ENCODE data around the gene DMD. TPM values are rescaled to one million over a fixed set of nuclear protein-coding genes. Genes with fewer than 3 reads are reported as not detected.

DMD gene
- polyA plus RNA-seq, 1 donor from 2014 or later: 21.6 TPM

GRCh38 chrX:31807165-31807564 is 1404.2 kb downstream of the DMD start:
- H3K9me3 ChIP-seq (ENCODE audit: low read length): no peaks in the 10 kb centered on the region
- no peaks in the 10 kb centered on the region for H3K36me3 ChIP-seq (ENCODE audit: insufficient read depth, low read length)
- H3F3A ChIP-seq (ENCODE audit: insufficient read depth, low read length, poor library complexity, severe bottlenecking): no peaks in the 10 kb centered on the region
- H3K9ac ChIP-seq (ENCODE audit: low read length): no peak overlapping the region
- H2AFZ ChIP-seq (ENCODE audit: low read depth, low read length): no peak overlapping the region
- no peaks in the 10 kb centered on the region for H3K9me2 ChIP-seq (ENCODE audit: insufficient read depth, low read length)
- no peak overlapping the region for H3K27ac ChIP-seq (ENCODE audit: low read length)
- no peak for TF ChIP-seq CTCF (IDR thresholded peaks at IDR 0.05; ENCODE audit: poor library complexity, severe bottlenecking)
- no peak for TF ChIP-seq TAF1 (IDR thresholded peaks at IDR 0.05; ENCODE audit: low read depth)
- H3K27me3 ChIP-seq (ENCODE audit: insufficient read depth, low read depth, low read length): no peaks in the 10 kb centered on the region
- H3K79me2 ChIP-seq (replicated peaks; ENCODE audit: insufficient read depth, low read length): no peaks in the 10 kb centered on the region
- no peak overlapping the region for H3K4me3 ChIP-seq (ENCODE audit: low read length)
- no peaks in the 10 kb centered on the region for H4K20me1 ChIP-seq (ENCODE audit: insufficient read depth)
- H3K4me2 ChIP-seq (ENCODE audit: low read length): no peak overlapping the region

GRCh38 chrX:31805781-31806180 is 1405.6 kb downstream of the DMD start:
- H3K4me3 ChIP-seq (ENCODE audit: low read length): no peak overlapping the region
- no peaks in the 10 kb centered on the region for H4K20me1 ChIP-seq (ENCODE audit: insufficient read depth)
- H3K9me3 ChIP-seq (ENCODE audit: low read length): no peaks in the 10 kb centered on the region
- no peaks in the 10 kb centered on the region for H3K79me2 ChIP-seq (replicated peaks; ENCODE audit: insufficient read depth, low read length)
- H3F3A ChIP-seq (ENCODE audit: insufficient read depth, low read length, poor library complexity, severe bottlenecking): no peaks in the 10 kb centered on the region
- no peaks in the 10 kb centered on the region for H3K36me3 ChIP-seq (ENCODE audit: insufficient read depth, low read length)
- TF ChIP-seq SMC3 (conservative IDR thresholded peaks at IDR 0.05; ENCODE audit: poor library complexity): no peak
- TF ChIP-seq MXI1 (conservative IDR thresholded peaks at IDR 0.05; ENCODE audit: poor library complexity, severe bottlenecking): no peak
- H3K27ac ChIP-seq (ENCODE audit: low read length): no peak overlapping the region
- H3K9ac ChIP-seq (ENCODE audit: low read length): no peak overlapping the region
- H3K4me2 ChIP-seq (ENCODE audit: low read length): no peak overlapping the region
- H3K9me2 ChIP-seq (ENCODE audit: insufficient read depth, low read length): no peaks in the 10 kb centered on the region
- H3K27me3 ChIP-seq (ENCODE audit: insufficient read depth, low read depth, low read length): no peaks in the 10 kb centered on the region
- no peak overlapping the region for H2AFZ ChIP-seq (ENCODE audit: low read depth, low read length)

- no peak overlapping the region for H3K4me3 ChIP-seq (ENCODE audit: low read length)
- TF ChIP-seq CTCF (IDR thresholded peaks at IDR 0.05; ENCODE audit: poor library complexity, severe bottlenecking) (no peak), EZH2 (IDR thresholded peaks at IDR 0.05; ENCODE audit: borderline replicate concordance, insufficient read depth, low read length, poor library complexity, severe bottlenecking) (no peak), RAD21 (conservative IDR thresholded peaks at IDR 0.05) (no peak), REST (IDR thresholded peaks at IDR 0.05; ENCODE audit: borderline replicate concordance) (no peak), TAF1 (IDR thresholded peaks at IDR 0.05; ENCODE audit: low read depth) (no peak), MXI1 (conservative IDR thresholded peaks at IDR 0.05; ENCODE audit: poor library complexity, severe bottlenecking) (no peak), SMC3 (conservative IDR thresholded peaks at IDR 0.05; ENCODE audit: poor library complexity) (no peak), EP300 (conservative IDR thresholded peaks at IDR 0.05; ENCODE audit: poor library complexity, severe bottlenecking) (no peak), POLR2AphosphoS5 (IDR thresholded peaks at IDR 0.05) (no peak)
- H3K27ac ChIP-seq (ENCODE audit: low read length): no peak overlapping the region
- H3K27me3 ChIP-seq (ENCODE audit: insufficient read depth, low read depth, low read length): no peaks in the 10 kb centered on the region
- H4K20me1 ChIP-seq (ENCODE audit: insufficient read depth): no peaks in the 10 kb centered on the region
- no peak overlapping the region for H3K9ac ChIP-seq (ENCODE audit: low read length)
- H2AFZ ChIP-seq (ENCODE audit: low read depth, low read length): no peak overlapping the region
- no peaks in the 10 kb centered on the region for H3K9me3 ChIP-seq (ENCODE audit: low read length)
- no peaks in the 10 kb centered on the region for H3K79me2 ChIP-seq (replicated peaks; ENCODE audit: insufficient read depth, low read length)
- no peak overlapping the region for H3K4me2 ChIP-seq (ENCODE audit: low read length)
- no peaks in the 10 kb centered on the region for H3K9me2 ChIP-seq (ENCODE audit: insufficient read depth, low read length)
- no peaks in the 10 kb centered on the region for H3F3A ChIP-seq (ENCODE audit: insufficient read depth, low read length, poor library complexity, severe bottlenecking)
- H3K36me3 ChIP-seq (ENCODE audit: insufficient read depth, low read length): no peaks in the 10 kb centered on the region
Observed at GRCh38 chrX:31800219-31800618, 1411.1 kb downstream of the DMD start.
